HEK293 (cell line): ENCODE measurements around the gene CCDC146.

Experiments
- CTCF ChIP-seq: fragments of 450-650 bp; formaldehyde crosslinking; IDR thresholded peaks from 2 replicates; pipeline ENCODE4 v1.5.1; 2016; ENCODE audit warnings: missing biosample characterization, missing genetic modification characterization
- KLF16 ChIP-seq: fragments of 450-650 bp; formaldehyde crosslinking; IDR thresholded peaks from 2 replicates; pipeline ENCODE4 v1.5.1; 2017; ENCODE audit warnings: missing biosample characterization, missing genetic modification characterization
- MEIS1 ChIP-seq: sonication (generic); formaldehyde crosslinking; IDR thresholded peaks from 2 replicates; pipeline ENCODE4 v1.8.1; 2022; ENCODE audit warnings: missing genetic modification reagents, mild to moderate bottlenecking, borderline replicate concordance
- PATZ1 ChIP-seq: fragments of 450-650 bp; formaldehyde crosslinking; IDR thresholded peaks from 2 replicates; pipeline ENCODE4 v1.5.1; 2016; ENCODE audit warnings: missing biosample characterization, missing genetic modification characterization
- PRDM6 ChIP-seq: fragments of 450-650 bp; formaldehyde crosslinking; IDR thresholded peaks from 2 replicates; pipeline ENCODE4 v1.5.1; 2017; ENCODE audit warnings: missing biosample characterization, missing genetic modification characterization
- REST ChIP-seq: fragments of 450-650 bp; formaldehyde crosslinking; IDR thresholded peaks from 2 replicates; pipeline ENCODE4 v1.5.1; 2016; ENCODE audit warnings: missing biosample characterization, missing genetic modification characterization
- SCRT2 ChIP-seq: fragments of 450-650 bp; formaldehyde crosslinking; IDR thresholded peaks from 2 replicates; pipeline ENCODE4 v1.5.1; 2016; ENCODE audit warnings: missing biosample characterization, missing genetic modification characterization
- ZBTB20 ChIP-seq: fragments of 450-650 bp; formaldehyde crosslinking; IDR thresholded peaks from 2 replicates; pipeline ENCODE4 v1.5.1; 2016; ENCODE audit warnings: missing biosample characterization, missing genetic modification characterization
- ZFP41 ChIP-seq: fragments of 450-650 bp; formaldehyde crosslinking; IDR thresholded peaks from 2 replicates; pipeline ENCODE4 v1.5.1; 2016; ENCODE audit warnings: missing biosample characterization, missing genetic modification characterization, borderline replicate concordance
- ZNF362 ChIP-seq: fragments of 450-650 bp; formaldehyde crosslinking; IDR thresholded peaks from 2 replicates; pipeline ENCODE4 v1.5.1; 2016; ENCODE audit warnings: missing biosample characterization, missing genetic modification characterization
- ZNF426 ChIP-seq: fragments of 450-650 bp; formaldehyde crosslinking; IDR thresholded peaks from 2 replicates; pipeline ENCODE4 v1.5.1; 2017; ENCODE audit warnings: missing biosample characterization, missing genetic modification characterization, mild to moderate bottlenecking, inconsistent platforms, moderate library complexity
- ZNF558 ChIP-seq: fragments of 450-650 bp; formaldehyde crosslinking; IDR thresholded peaks from 2 replicates; pipeline ENCODE4 v1.5.1; 2016; ENCODE audit warnings: missing biosample characterization, missing genetic modification characterization
- ZNF624 ChIP-seq: fragments of 450-650 bp; formaldehyde crosslinking; IDR thresholded peaks from 2 replicates; pipeline ENCODE4 v1.5.1; 2017; ENCODE audit warnings: missing biosample characterization, missing genetic modification characterization

GRCh38 chr7:77216181-77216845 is 93.9 kb downstream of the CCDC146 start:
- TF ChIP-seq CTCF (tag by site-specific recombination) (no peak), ZBTB20 (tag by site-specific recombination) (no peak), ZNF624 (tag by site-specific recombination) (no peak), REST (no peak), ZNF558 (tag by site-specific recombination) (no peak), KLF16 (no peak), MEIS1 (CRISPR knock-in tag) (no peak), PATZ1 (tag by site-specific recombination) (no peak), SCRT2 (tag by site-specific recombination) (no peak), PRDM6 (tag by site-specific recombination) (no peak), ZNF362 (tag by site-specific recombination) (no peak), ZNF426 (no peak), ZFP41 (tag by site-specific recombination) (no peak)
